Astrocyte (in vitro differentiated cells and primary cell): Measurements from ENCODE around the gene POT1.

Experiments
- CTCF ChIP-seq: IDR thresholded peaks from 2 replicates; pipeline ENCODE4 v1.5.1; 2011; ENCODE audit warnings: low read depth, mild to moderate bottlenecking, inconsistent platforms, low read length, moderate library complexity; ENCODE audit not compliant: insufficient read depth
- EZH2 ChIP-seq: IDR thresholded peaks from 2 replicates; pipeline ENCODE4 v1.6.1; 2012; ENCODE audit warnings: mild to moderate bottlenecking, low read length, inconsistent platforms; ENCODE audit not compliant: insufficient read depth

DNA sequence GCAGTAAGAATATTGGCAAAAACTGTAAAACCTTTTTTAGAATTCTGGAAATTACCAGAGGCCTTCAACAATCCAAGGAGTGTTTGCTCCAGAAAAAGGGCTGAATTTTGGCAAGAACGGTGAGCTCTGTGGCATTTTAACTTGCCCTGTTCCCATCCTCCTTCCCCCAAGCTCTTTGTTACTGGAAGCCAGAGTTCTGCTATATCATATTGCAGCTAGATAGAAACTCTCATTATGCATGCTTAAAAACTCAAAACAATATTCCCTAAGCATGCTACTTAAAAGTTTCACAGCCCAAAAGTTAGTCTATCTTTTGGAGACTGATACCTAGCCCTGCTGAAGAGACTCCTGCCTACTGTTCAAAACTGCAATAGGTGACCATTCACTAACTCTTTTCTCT is 93.5 kb downstream of the POT1 start:
- TF ChIP-seq CTCF (no peak), EZH2 (no peak)
